Inferior parietal cortex (tissue), 1 donor: ENCODE data around the gene STARD6.
"Not testable (repeated sequence)": the region's sequence is repeated elsewhere in the genome, so short reads cannot be mapped to it uniquely, and the experiment has no call there.

Experiments used
- DNase-seq: peaks from one replicate; pipeline ENCODE4 v3.0.0-alpha.2; 2016; ENCODE audit errors: extremely low spot score

Gene STARD6, protein sequence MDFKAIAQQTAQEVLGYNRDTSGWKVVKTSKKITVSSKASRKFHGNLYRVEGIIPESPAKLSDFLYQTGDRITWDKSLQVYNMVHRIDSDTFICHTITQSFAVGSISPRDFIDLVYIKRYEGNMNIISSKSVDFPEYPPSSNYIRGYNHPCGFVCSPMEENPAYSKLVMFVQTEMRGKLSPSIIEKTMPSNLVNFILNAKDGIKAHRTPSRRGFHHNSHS

GRCh38 chr18:54357660-54358494 lies at the start of gene STARD6, which contains the start of gene C18orf54:
Gene STARD6, minus strand, starts transcription at chr18:54357858. Its CDS starts 3,285 bp downstream, at chr18:54354573.
Gene C18orf54, plus strand, starts transcription at chr18:54357906. Its CDS starts 2,667 bp downstream, at chr18:54360573.
- peak; percentile 93 for DNase-seq

DNA sequence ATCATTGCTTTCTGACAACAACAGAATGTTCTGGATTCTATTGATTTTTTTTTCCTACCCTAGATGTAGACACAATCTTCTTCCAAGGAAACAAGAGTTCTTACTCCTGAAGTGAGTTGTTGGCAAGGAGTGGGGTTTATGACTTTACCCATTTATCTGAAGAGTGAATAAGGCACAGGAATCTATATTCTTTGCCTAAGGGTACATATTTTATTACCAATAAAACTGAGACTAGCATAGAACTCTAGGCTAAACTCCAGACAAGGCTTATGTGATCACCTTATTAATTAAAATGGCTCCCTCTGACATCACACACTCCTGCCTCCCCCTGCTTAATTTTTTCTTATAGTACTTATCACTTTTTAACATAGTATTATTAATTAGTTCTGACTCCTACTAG lies 47.6 kb upstream of the STARD6 start:
- no peak for DNase-seq

DNA sequence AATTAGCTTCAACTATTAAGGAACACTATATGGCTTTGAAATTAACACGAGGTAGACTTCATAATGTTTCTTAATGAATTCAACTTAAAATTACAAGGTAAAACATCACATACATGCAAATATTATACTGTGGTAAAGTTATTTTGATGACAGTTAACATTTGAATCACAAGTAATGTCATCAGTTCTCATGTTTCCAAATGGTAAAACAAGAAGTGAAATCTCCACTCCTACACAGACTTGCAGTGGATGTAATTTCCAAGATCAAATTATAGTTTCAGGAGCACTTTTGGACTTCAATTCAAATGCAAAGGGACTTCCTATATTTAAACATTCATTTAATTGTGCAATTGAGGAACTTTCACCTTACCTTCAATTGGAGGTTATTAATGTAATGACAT lies 39.1 kb upstream of the STARD6 start:
- no peak for DNase-seq

DNA sequence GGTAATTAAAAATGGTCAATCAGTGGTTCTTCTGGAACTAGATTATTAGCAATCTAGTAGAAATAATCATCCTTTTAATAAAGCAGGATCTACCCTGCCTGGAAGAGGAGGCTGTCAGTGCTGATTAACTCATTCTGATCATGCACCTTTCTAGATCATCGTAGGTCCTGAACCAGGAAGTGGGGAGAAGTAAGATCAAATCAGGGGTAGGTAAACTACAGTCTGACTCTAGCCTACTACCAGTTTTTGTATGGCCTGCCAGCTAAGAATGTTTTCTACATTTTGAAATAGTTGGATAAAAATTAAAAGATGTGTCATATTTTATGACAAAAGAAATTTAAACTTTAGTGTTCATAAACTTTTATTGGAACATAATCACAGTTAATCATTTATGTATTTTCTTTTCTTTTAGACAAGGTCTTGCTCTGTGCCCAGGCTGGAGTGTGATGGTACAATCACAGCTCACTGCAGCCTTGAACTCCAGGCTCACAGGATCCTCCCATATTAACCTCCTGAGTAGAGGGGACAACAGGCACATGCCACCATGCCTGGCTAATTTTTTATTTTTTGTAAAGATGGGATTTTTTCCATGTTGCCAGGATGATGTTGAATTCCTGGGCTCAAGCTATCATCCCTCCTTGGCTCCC lies 36.1 kb upstream of the STARD6 start:
- DNase-seq: no peak

DNA sequence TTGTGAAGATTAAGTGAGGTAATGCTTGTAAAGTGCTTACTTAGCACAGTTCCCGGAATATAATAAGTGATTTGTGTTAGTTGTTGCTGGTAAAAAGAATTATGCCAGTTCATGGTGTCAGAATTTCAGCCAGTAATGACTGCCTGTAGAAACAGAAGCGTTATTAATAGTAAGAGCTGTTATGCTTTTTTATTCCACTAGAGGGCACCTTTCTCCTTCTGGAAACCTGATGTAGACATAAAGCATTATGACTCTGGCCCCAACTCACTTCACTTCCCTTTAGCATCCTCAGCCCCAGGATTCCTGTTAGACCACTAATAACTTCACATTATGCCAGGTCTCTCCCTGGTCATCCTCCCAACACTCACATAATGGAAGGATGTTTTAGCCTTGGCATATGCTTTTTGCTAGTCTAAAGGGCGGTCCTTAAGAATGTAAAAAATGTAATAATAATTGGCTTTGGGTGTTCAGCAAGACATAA lies 34.9 kb upstream of the STARD6 start:
- peak; percentile 85 for DNase-seq

GRCh38 chr18:54390838-54391237 lies 33.2 kb upstream of the STARD6 start:
- DNase-seq: no peak

- DNase-seq: no peak
These were observed 31.5 kb upstream of the STARD6 start for GRCh38 chr18:54389143-54389505.

DNA sequence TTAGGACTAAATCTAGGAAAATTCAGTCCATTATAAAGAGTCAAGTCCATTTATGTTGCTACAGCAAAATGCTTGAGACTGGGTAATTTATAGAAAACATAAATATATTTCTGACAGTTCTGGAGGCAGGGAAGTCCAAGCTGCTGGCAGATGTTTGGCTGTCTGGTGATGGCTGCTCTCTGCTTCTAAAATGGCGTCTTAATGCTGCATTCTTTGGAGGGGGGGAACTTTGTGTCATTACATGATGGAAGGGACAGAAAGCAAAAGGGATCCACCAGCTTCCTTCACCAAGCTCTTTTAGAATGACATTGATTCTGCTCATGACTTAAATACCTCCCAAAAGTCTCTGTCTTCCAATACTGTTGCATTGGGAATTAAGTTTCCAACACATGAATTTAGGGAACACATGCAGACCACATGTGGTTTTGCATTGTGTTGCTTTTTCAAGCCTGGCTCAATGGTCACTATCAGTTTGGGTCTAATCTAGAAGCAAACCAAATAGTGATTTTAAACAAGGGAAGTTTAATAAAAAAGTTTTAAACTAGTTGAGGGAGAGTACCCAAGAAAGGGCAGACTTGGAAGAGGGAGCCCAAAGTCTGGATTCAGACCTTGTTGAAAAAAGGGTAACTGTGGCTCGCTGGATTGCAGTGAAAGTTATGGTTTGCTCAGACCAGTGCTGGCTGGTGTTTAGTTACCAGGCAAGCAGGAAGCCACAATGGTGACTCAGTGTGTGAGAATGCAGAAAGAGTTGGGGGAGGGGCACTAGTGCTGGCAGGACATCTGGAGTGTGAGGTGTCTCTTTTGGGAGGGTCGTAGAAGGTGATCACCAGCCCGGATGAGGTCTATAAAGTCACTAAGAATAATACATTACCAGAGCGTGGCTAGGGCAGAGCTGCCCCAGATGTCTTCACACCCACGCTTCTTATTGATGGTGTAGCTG lies 30.8 kb upstream of the STARD6 start:
- no peak for DNase-seq

GRCh38 chr18:54387631-54388030 lies 30.0 kb upstream of the STARD6 start:
- no peak for DNase-seq

GRCh38 chr18:54386800-54387495 lies 29.3 kb upstream of the STARD6 start:
- DNase-seq: not testable (repeated sequence)

DNA sequence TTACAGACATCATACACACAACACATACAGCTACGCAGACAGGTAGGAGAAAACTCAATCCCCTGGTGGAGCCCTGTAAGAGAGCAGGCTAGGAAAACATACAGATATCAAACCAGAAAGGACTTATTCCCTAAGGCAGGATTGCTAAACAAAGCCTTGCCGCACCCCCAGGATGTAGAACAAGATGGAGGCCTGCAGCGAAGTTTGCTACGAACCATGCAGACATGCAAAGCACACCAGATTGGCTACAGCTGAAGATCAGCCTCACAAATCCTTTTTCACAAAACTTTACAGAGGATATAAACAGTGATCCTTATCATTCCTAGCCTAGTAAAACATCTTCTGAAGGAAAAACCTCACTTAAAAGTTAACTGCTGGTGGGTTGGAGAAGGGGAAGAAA lies 28.4 kb upstream of the STARD6 start:
- DNase-seq: no peak

GRCh38 chr18:54382733-54383252 lies 25.1 kb upstream of the STARD6 start:
- DNase-seq: no peak

DNA sequence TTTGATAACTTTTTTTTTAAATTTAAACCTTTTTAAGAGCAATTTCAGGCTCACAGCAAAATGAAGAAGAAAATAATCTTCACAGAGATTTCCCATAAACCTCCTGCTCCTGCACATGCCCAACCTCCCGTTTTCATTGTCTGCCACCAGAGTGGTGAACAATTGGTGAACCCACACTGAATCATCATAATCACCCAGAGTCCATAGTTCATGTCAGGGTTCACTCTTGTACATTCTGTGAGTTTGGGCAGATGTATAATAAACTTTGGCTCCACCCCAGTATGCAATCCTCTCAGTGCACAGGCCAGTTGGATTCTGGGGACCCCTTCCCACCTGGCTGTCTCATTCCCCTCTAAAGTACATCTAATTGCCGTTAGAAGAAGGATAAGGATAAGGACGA lies 24.4 kb upstream of the STARD6 start:
- DNase-seq: no peak

GRCh38 chr18:54381640-54382039 lies 24.0 kb upstream of the STARD6 start:
- no peak for DNase-seq

- DNase-seq: no peak
These were observed 20.4 kb upstream of the STARD6 start for GRCh38 chr18:54378057-54378456.

GRCh38 chr18:54360406-54360805 lies 2.7 kb upstream of the STARD6 start:
- no peak for DNase-seq

- DNase-seq: no peak
These were observed 1.6 kb upstream of the STARD6 start for GRCh38 chr18:54359233-54359632.

DNA sequence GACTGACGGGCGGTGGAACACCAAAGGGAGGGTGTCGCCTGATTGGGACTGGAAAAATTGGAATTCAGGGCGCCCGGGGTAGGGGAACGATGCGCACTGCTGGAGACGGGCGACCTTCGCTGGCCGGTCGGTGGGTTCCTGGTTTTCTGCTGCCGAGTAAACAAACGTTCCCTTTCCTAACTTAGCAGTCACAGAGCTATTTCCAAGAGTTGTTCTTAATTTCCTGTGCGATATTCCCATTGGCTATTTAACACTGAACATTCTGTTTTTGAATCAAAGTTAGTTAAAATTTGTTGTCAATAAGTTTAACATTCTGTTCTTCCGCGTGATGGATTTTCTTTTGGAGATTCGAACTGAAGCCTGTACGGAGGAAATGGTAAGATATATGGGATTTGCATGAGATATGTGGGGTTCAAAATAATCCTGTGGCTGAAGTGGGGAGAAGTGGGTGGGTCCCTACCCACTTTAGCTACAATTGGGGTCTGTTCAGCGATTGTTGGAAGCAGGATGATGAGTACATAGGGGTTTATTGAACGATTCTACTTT lies 910 bp upstream of the STARD6 start:
- DNase-seq: peak; percentile 9

DNA sequence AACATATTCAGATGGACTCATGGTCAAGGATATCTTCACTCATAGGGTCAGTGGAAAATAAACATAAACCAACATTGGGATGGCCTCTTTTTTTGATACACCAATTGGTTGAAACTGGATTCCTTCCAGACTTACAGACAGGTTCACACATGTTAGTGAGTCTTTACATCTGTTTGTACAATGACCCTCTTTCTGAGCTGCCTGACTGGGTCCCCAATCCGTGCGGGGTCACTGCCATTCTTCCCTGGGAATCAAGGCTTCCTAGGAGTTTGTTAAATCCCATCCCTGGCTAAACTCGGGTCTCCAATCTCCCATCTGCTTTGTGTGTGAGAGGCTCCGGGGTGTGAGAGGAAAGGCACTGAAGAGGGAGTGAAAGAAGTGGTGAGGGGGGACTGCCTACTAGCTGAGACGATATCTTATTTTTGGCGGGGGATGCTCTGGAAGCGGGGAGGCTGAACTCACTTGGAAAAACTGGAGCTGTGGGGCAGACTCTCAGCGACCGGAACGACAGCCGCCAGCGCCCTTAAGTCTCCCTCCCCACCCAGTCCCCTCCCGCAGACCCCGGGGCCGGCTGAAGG lies 487 bp downstream of the STARD6 start:
- DNase-seq: peak; percentile 33

GRCh38 chr18:54351186-54351585 lies 6.5 kb downstream of the STARD6 start:
- no peak for DNase-seq
